Stimulated activated CD4-positive, alpha-beta T cell treated with anti-CD3 and anti-CD28 coated beads, Interleukin-15, amount 100 ng/mL, for 48 hours (primary cell): Measurements from ENCODE around the gene CAST.

Source experiments
- DNase-seq, 2 donors: peaks; one replicate each; pipeline ENCODE4 v3.0.0-alpha.2; 2020; ENCODE audit warnings: low read depth in 2 of 2

CAST gene

DNA sequence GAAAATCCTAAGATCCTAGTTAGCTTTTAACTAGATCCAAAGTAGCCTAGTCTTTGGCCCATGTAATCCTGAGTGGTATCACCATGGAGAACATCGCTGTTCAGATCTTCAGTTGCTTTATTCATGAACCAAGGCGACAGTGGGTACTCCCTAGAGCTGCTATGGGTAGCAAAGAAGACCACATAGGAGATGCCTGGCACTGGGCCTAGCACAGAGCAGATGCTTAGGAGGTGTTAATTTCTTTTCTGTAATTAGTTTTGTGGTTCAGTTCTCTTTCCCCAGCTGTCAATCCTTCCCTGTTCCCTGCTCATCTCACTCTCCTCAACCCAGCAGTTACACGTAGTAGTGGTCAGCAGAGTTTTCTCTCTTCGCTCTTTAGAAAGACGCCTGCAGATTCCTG, 9.3 kb downstream of the CAST start:
- DNase-seq = no peak

GRCh38 chr5:96673127-96673526, 11.0 kb downstream of the CAST start:
- DNase-seq = no peak

DNA sequence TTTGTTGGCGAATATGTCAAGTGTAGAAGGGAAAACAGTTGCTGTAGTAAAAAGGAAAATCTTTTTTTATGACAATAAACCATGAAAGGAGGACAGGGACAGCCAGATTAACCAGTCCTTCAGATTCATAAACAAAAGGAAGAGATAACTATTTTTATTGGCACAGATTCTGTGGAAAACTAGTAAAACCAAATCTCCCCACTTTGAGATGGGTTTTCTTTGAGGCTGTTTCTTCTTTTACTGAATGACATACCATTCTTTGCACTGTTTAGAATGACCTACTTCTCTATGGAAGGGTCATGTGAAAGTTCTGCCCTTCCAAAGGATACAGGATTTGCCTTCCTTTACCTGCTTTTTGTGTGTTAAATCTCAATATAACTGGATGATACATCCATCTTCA, 13.7 kb downstream of the CAST start:
- DNase-seq = no peak

DNA sequence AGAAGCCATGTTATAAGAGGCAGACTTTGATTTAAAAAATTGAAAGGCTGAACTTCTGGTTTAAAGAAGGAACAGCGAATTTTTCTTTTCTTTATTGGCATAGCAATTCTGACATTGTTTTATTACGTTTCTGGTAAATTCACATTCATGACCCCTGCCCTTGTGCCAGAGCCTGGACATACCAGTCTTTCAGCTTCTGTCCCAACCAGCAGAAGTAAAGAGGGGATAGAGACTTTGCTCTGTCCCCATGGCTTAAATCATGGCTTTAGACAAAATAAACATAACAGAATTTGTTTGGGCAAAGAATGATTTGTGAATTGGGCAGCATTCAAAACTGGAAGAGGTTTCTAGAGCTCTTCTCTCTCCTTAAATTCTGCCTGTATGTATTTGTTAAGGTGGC, 15.3 kb downstream of the CAST start:
- no peak for DNase-seq

DNA sequence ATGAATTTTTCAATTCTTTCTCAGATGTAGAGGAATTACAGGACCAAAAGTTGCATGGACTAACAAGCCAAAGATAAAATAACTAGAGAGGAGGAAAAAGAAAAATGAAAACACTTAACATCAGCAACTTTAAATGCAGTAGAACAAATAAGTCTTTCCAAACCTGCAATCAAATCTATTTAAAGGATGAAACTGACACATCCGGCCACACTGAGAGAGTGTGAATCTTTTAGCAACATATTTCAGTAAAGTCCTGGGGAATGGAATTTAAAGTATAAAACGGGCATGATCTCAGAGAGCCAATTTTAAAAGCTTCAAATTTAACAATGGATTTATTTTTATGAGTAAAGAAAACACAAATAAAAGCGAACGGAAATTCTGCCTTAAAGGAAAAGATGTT, 17.1 kb downstream of the CAST start:
- no peak for DNase-seq

- no peak for DNase-seq
Observed at GRCh38 chr5:96680759-96681470, 18.7 kb downstream of the CAST start.

- no peak for DNase-seq
Observed at GRCh38 chr5:96683392-96683791, 21.2 kb downstream of the CAST start.

DNA sequence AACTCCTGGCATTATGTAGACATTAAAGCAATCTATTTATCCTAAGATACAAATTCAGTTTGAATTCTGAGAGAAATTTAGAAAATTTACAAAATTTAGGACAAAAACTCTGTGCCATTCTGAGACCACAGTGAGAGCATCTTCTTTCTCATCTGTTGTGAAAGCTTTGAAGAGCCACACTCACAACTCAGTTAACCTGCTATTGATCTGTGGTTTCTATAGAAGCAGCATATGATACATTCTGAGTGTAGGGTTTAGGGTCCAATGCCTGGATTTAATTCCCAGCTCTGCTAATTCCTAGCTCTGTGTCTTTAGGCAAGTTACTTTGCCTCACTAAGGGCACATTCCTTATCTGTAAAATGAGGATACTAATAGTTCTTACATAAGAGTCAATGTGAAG, 21.6 kb downstream of the CAST start:
- DNase-seq = no peak

- DNase-seq = no peak
Observed at GRCh38 chr5:96687080-96687479, 24.9 kb downstream of the CAST start.

DNA sequence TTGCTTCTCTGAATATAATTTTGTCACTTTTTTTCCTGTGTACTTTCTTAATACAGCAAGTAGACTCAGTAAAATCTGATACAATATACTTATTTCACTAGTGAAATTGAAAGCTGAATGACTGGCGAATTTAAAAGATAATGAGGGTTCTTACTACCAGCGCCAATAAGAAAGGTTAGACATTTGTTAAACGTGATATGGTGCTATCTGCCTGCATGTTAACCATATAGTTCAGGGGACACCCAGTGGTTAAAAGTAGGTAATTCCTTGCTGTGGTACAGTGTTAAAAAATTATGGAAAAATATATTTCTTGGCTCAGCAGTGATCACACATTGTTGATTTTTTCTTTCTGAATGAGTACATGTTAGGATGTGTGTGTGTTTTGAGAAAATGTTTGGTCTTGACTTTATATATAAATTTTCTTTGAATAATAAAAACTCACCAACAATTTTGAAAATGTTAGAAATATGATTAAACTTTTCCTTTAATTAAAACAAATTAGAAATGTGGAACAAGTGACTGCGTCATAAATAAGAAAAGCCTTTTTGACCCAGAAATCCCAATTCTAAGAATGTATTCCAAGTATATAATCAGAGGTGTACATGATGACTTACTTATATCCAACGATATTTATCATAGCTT, 25.8 kb downstream of the CAST start:
- DNase-seq = no peak

DNA sequence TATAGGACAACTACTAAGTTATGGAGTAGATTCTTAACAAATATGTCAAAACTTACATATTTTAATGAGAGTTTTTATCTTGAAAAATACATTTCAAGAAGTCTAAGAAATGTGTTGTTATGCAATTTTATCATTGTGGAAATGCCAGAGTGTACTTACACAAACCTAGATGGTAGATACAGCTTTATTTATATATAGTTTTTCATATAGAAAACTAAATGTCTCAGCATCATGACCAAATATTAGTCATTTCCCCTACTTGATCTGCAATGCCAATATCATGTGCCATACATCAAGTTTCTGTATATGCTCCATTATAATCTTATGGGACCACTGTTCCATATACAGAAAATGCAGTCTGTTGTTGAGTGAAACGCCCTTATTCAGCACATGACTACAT, 28.7 kb downstream of the CAST start:
- no peak for DNase-seq

DNA sequence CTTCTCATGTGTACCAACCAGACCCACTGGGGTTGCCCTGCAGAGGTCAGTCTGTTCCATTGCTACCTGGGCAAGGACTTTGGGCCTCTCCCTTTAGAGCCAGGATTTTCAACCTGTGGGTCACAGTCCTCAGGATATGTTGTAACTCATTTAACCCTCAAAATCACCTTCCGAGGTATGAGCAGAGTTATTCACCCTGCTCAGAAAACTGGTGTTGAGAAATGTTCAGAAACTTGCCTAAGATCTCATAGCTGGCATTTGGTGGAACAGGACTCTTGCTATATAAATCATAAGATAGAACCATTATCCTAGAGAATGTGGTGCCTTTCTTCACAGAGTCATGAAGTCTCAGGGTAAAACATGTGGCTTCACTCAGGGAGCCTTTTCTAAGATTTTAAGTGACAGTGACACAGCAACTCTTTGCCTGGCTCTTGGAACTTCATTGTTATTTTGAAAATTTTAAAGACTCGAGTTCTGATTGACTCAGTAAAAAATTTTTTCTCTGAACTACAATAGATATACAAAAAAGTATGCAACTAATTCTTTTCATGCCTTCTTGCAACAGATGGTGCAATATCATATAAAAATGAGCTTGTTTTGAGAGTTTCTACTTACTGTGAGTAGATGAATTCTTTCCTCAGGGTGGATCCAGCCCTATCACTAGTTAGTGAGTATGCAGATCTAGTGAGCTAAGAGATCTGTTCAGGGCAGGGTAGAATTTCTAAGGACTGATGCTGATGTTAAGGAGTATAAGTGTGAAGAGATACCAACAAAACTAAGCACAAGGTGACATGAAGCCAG, 29.5 kb downstream of the CAST start:
- DNase-seq = no peak

GRCh38 chr5:96692441-96692840, 30.3 kb downstream of the CAST start:
- no peak for DNase-seq

DNA sequence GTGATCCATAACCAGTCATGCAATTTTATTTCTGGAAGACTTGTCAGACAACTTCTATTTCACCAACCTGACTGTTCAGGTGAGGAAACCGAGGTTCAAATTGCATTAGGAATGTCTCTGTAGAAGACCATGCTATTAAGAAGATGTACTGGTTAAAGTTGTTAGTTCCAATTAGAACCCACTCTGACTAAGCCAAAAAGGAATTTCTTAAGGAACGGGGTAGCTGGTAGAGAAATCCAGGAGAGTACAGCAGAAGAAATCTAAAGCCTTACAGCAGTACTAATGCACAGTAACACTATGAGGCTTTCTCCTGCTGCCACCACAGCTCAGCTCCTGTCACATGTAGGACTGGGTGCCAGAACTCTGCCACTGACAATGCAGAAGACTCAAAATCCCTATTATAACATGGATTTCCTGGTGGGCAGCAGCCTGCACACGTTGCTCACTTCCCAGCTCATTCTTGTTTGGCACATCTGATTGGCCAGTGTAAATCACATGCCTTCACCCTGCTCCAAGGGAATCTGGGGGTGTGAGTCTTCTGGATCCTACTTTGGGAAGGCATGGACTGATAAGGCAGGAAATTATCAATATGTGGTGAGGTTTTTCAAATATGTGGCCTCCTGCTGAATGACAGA, 37.1 kb downstream of the CAST start:
- DNase-seq = no peak

- DNase-seq = peak; percentile 77 to 82
Observed at GRCh38 chr5:96702503-96703383, 40.6 kb downstream of the CAST start.

DNA sequence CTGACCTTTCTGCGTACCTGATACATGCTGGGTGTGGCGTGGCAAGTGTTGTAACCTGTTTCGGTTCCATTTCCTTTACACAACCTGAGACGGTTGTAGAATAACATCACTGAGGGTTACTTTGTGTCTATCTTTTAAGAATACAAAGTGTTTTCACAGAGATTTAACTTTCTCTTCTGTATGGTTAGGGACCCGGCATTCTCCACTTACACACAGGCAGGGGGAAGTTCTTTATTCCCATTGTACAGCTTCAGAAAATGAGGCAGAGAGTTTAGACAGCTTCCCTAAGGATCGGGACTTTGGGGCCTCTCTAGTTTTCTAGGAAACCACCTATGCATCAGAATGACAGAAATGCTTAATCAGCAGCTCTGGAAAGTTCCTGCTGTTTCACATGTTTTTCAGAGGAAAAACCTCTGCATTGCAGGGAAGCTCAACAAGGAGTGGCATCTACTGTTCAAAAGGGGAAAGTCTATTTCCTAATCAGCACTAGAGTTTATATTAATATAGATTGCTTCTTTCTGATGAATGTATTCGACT, 41.3 kb downstream of the CAST start:
- DNase-seq = peak in 1 of 2 donors; percentile 56

DNA sequence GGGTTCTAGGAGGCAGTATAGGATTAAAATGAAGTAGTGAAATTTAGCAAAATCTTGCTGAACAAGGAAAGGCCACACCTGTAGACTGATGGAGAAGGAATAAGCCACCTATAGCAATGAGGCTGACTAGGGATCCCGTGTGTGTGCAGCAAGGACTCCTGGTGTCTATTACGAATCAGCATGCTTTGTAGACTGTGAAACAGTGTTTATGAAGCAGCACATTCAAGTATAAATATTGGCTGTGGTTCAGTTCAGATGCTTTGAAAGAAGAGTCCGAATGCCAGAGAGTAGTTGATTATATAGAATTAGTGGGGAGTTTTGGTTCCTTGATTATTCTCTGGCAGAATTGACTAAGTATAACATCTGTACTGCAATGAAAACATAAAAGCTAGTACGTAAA, 41.8 kb downstream of the CAST start:
- no peak for DNase-seq

- no peak for DNase-seq
Observed at GRCh38 chr5:96706433-96707111, 44.4 kb downstream of the CAST start.

GRCh38 chr5:96708600-96708999, 46.4 kb downstream of the CAST start:
- DNase-seq = no peak

GRCh38 chr5:96709152-96709821, 47.1 kb downstream of the CAST start:
- no peak for DNase-seq
